ENCODE measurements around the gene TPRX1.
A peak's percentile ranks its signal among the peaks of the same experiment; 100 is the strongest.
"Not testable (repeated sequence)": the region's sequence is repeated elsewhere in the genome, so short reads cannot be mapped to it uniquely, and the experiment has no call there.

The TPRX1 gene

GRCh38 chr19:47778954-47779351 lies 25.4 kb downstream of the TPRX1 start:
- Histone ChIP-seq H4K8ac (ENCODE audit: low read depth, low read length) (no peak overlapping the region), H3K14ac (ENCODE audit: low read length) (no peak overlapping the region), H3K9ac (ENCODE audit: low read depth, low read length, poor library complexity) (peak overlapping the region; percentile 76), H2BK15ac (ENCODE audit: low read length) (peak overlapping the region; percentile 63), H4K91ac (ENCODE audit: low read depth, low read length, poor library complexity) (no peak overlapping the region), H3K23ac (ENCODE audit: low read depth, low read length, poor library complexity) (peak overlapping the region; percentile 100), H2BK5ac (ENCODE audit: low read length) (peak overlapping the region; percentile 98), H3K36me3 (replicated peaks in 1 of 2; ENCODE audit: control insufficient read depth in 2 of 2, insufficient read depth in 2 of 2, low read length in 2 of 2) (peaks cover 19 to 40% of the 10 kb centered on the region in 2 donors), H2AFZ (ENCODE audit: low read length) (peak overlapping the region; percentile 99), H2AK5ac (ENCODE audit: low read depth, low read length) (no peak overlapping the region), H3K18ac (ENCODE audit: low read length) (peak overlapping the region; percentile 96), H2BK12ac (ENCODE audit: low read length) (no peak overlapping the region), H3K4me3 (ENCODE audit: low read length in 2 of 2) (peak overlapping the region; percentile 80 to 89), H3K79me1 (ENCODE audit: low read depth, low read length) (peaks cover 8% of the 10 kb centered on the region), H3K27me3 (ENCODE audit: control insufficient read depth in 3 of 3, insufficient read depth in 3 of 3, low read depth in 1 of 3, low read length in 3 of 3) (no peaks in the 10 kb centered on the region), H2BK120ac (ENCODE audit: low read depth, low read length) (no peak overlapping the region), H3K9me3 (replicated peaks in 1 of 2; ENCODE audit: control insufficient read depth in 2 of 2, insufficient read depth in 1 of 2, low read depth in 1 of 2, low read length in 2 of 2) (no peaks in the 10 kb centered on the region), H3K27ac (replicated peaks; ENCODE audit: low read length) (no peak overlapping the region), H3K4me1 (ENCODE audit: control insufficient read depth in 2 of 2, insufficient read depth in 1 of 2, low read depth in 1 of 2, low read length in 2 of 2) (peaks cover 9 to 13% of the 10 kb centered on the region in 2 donors), H3K4ac (ENCODE audit: low read length) (no peak overlapping the region), H3K4me2 (ENCODE audit: insufficient read depth, low read length, poor library complexity, severe bottlenecking) (peak overlapping the region; percentile 71)
- no peak for DNase-seq (ENCODE audit: low spot score)
- WGBS, 2 donors (ENCODE audit: extremely low coverage in 2 of 2, insufficient read length in 2 of 2, insufficient replicate concordance in 1 of 2): no CpG with 5 or more reads among the region's 20 CpGs

DNA sequence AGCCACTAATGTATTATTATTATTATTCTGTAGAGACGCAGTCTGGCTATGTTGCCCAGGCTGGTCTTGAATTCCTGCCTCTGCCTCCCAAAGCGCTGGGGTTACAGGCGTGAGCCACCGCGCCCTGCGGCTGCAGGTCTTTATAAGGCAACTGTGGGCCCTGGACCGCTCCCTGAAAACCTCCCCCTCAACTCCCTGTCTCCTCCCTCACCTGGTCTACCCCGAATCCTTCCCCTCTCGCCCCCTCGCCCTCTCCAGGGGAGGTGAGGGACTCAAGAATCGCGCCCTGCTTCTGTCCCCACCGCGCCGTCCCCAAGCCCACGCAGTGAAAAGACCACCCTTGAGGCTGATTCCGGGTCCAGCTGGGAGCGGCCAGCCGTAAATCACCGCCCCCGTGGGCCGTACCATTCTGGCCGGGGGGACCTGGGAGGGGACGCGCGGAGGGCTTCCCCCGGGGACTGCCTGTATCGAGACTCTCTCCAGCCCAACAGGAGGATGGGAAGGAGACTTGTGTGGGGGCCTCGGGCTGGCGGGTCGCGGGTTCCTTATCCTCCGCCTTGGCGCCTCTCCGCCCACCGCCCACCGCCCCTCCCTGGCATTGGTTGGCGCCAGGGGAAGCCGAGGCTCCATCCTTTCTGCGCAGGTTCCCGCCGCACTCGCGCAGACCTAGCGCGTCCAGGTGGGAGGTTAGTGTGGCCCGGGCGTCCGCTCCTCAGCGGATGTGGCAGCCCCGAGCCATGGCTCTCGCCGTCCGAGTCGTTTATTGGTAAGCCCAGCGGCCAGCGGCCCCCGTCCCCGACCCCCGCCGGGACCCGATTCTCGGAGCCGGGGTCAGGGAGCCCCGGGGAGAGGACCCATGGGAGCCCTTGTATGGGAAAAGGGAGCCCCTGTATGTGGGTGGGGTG lies 26.1 kb downstream of the TPRX1 start, which contains the start of gene SELENOW:
TSS of gene SELENOW (plus strand) at position 655 of the 905 bp plus-strand sequence. CDS start at position 738, 83 bp downstream.
- no CpG with 5 or more reads among the region's 65 CpGs for WGBS, 2 donors (ENCODE audit: extremely low coverage in 2 of 2, insufficient read length in 2 of 2, insufficient replicate concordance in 1 of 2)
- Histone ChIP-seq H3K18ac (ENCODE audit: low read length) (peak within 1 kb of the TSS; percentile 96), H3K9ac (ENCODE audit: low read depth, low read length, poor library complexity) (peak within 1 kb of the TSS; percentile 94), H3K27ac (replicated peaks; ENCODE audit: low read length) (peak within 1 kb of the TSS; percentile 81), H4K8ac (ENCODE audit: low read depth, low read length) (no peak within 1 kb of the TSS), H3K23ac (ENCODE audit: low read depth, low read length, poor library complexity) (peak within 1 kb of the TSS; percentile 100), H3K4me3 (ENCODE audit: low read length in 2 of 2) (peak within 1 kb of the TSS; percentile 80 to 89), H3K4me1 (ENCODE audit: control insufficient read depth in 2 of 2, insufficient read depth in 1 of 2, low read depth in 1 of 2, low read length in 2 of 2) (peaks cover 12 to 13% of the 10 kb centered on the region in 2 donors), H3K4ac (ENCODE audit: low read length) (peak within 1 kb of the TSS; percentile 30), H3K36me3 (replicated peaks in 1 of 2; ENCODE audit: control insufficient read depth in 2 of 2, insufficient read depth in 2 of 2, low read length in 2 of 2) (peaks cover 16 to 35% of the 10 kb centered on the region in 2 donors), H3K14ac (ENCODE audit: low read length) (no peak within 1 kb of the TSS), H2BK120ac (ENCODE audit: low read depth, low read length) (no peak within 1 kb of the TSS), H2AFZ (ENCODE audit: low read length) (peak within 1 kb of the TSS; percentile 99), H2BK15ac (ENCODE audit: low read length) (peak within 1 kb of the TSS; percentile 63), H3K27me3 (ENCODE audit: control insufficient read depth in 3 of 3, insufficient read depth in 3 of 3, low read depth in 1 of 3, low read length in 3 of 3) (no peaks in the 10 kb centered on the region), H3K4me2 (ENCODE audit: insufficient read depth, low read length, poor library complexity, severe bottlenecking) (peak within 1 kb of the TSS; percentile 71), H4K91ac (ENCODE audit: low read depth, low read length, poor library complexity) (no peak within 1 kb of the TSS), H2BK5ac (ENCODE audit: low read length) (peak within 1 kb of the TSS; percentile 98), H3K9me3 (replicated peaks in 1 of 2; ENCODE audit: control insufficient read depth in 2 of 2, insufficient read depth in 1 of 2, low read depth in 1 of 2, low read length in 2 of 2) (no peaks in the 10 kb centered on the region), H2AK5ac (ENCODE audit: low read depth, low read length) (no peak within 1 kb of the TSS), H3K79me1 (ENCODE audit: low read depth, low read length) (peaks cover 8% of the 10 kb centered on the region), H2BK12ac (ENCODE audit: low read length) (no peak within 1 kb of the TSS)
- DNase-seq (ENCODE audit: low spot score): peak; percentile 87

GRCh38 chr19:47777245-47778048 lies 26.9 kb downstream of the TPRX1 start:
- not testable (repeated sequence) for H3K79me1 ChIP-seq (ENCODE audit: low read depth, low read length); H3K27me3 ChIP-seq (ENCODE audit: control insufficient read depth in 3 of 3, insufficient read depth in 3 of 3, low read depth in 1 of 3, low read length in 3 of 3); H3K9me3 ChIP-seq (replicated peaks in 1 of 2; ENCODE audit: control insufficient read depth in 2 of 2, insufficient read depth in 1 of 2, low read depth in 1 of 2, low read length in 2 of 2); H2BK12ac ChIP-seq (ENCODE audit: low read length); H2BK120ac ChIP-seq (ENCODE audit: low read depth, low read length); H3K27ac ChIP-seq (replicated peaks; ENCODE audit: low read length); H4K8ac ChIP-seq (ENCODE audit: low read depth, low read length); H3K4me2 ChIP-seq (ENCODE audit: insufficient read depth, low read length, poor library complexity, severe bottlenecking); H3K9ac ChIP-seq (ENCODE audit: low read depth, low read length, poor library complexity); H3K18ac ChIP-seq (ENCODE audit: low read length); H2AFZ ChIP-seq (ENCODE audit: low read length); DNase-seq (ENCODE audit: low spot score); H2AK5ac ChIP-seq (ENCODE audit: low read depth, low read length); H3K23ac ChIP-seq (ENCODE audit: low read depth, low read length, poor library complexity); H4K91ac ChIP-seq (ENCODE audit: low read depth, low read length, poor library complexity); H3K14ac ChIP-seq (ENCODE audit: low read length); H3K4ac ChIP-seq (ENCODE audit: low read length); H2BK5ac ChIP-seq (ENCODE audit: low read length)
- Histone ChIP-seq H3K4me1 (ENCODE audit: control insufficient read depth in 2 of 2, insufficient read depth in 1 of 2, low read depth in 1 of 2, low read length in 2 of 2) (peaks cover 12 to 13% of the 10 kb centered on the region in 2 donors), H3K4me3 (ENCODE audit: low read length in 2 of 2) (peak overlapping the region in 1 of 2 donors; percentile 80), H2BK15ac (ENCODE audit: low read length) (peak overlapping the region; percentile 63), H3K36me3 (replicated peaks in 1 of 2; ENCODE audit: control insufficient read depth in 2 of 2, insufficient read depth in 2 of 2, low read length in 2 of 2) (peaks cover 13 to 28% of the 10 kb centered on the region in 2 donors)
- WGBS, 2 donors (ENCODE audit: extremely low coverage in 2 of 2, insufficient read length in 2 of 2, insufficient replicate concordance in 1 of 2): no CpG with 5 or more reads among the region's 23 CpGs
